HG02938 (cell line): ENCODE measurements around the gene PAGR1.
"Not testable (repeated sequence)": the region's sequence is repeated elsewhere in the genome, so short reads cannot be mapped to it uniquely, and the experiment has no call there.

Experiments used
- ATAC-seq: cut with Tn5 transposase; IDR thresholded peaks from one replicate; pipeline ENCODE4 v1.9.1; 2021; ENCODE audit warnings: mild to moderate bottlenecking, moderate library complexity; ENCODE audit not compliant: unreplicated experiment

Gene PAGR1

GRCh38 chr16:29791845-29792807, 23.8 kb upstream of the PAGR1 start:
- ATAC-seq: no peak

GRCh38 chr16:29793153-29793552, 22.8 kb upstream of the PAGR1 start:
- not testable (repeated sequence) for ATAC-seq

GRCh38 chr16:29794231-29794710, 21.7 kb upstream of the PAGR1 start:
- ATAC-seq: no peak

GRCh38 chr16:29802416-29802935, 13.5 kb upstream of the PAGR1 start:
- ATAC-seq: no peak

GRCh38 chr16:29804020-29804419, 11.9 kb upstream of the PAGR1 start:
- no peak for ATAC-seq

- ATAC-seq: no peak
These were observed 11.3 kb upstream of the PAGR1 start for GRCh38 chr16:29804455-29805231.

- ATAC-seq: peak; percentile 60
These were observed 10.5 kb upstream of the PAGR1 start for GRCh38 chr16:29805232-29806098.

- ATAC-seq: no peak
These were observed 9.8 kb upstream of the PAGR1 start, which contains the start of gene MAZ for GRCh38 chr16:29806099-29806579. Gene MAZ, plus strand, starts transcription at chr16:29806529. Its CDS starts 173 bp downstream, at chr16:29806702.

- ATAC-seq: no peak
These were observed 9.1 kb upstream of the PAGR1 start for GRCh38 chr16:29806641-29807425.

GRCh38 chr16:29807426-29808218, 8.3 kb upstream of the PAGR1 start:
- ATAC-seq: no peak

GRCh38 chr16:29808219-29808900, 7.6 kb upstream of the PAGR1 start:
- no peak for ATAC-seq

GRCh38 chr16:29809031-29809747, 6.8 kb upstream of the PAGR1 start:
- ATAC-seq: no peak

- no peak for ATAC-seq
These were observed 5.9 kb upstream of the PAGR1 start for GRCh38 chr16:29809850-29810698.

- ATAC-seq: no peak
These were observed 5.2 kb upstream of the PAGR1 start for GRCh38 chr16:29810699-29811169.

- ATAC-seq: no peak
These were observed 4.6 kb upstream of the PAGR1 start for GRCh38 chr16:29811170-29811895.
